Coronary artery (tissue), 2 donors: ENCODE measurements around the gene PIGN.

Experiments
- DNase-seq: peaks from one replicate; pipeline ENCODE4 v3.0.0-alpha.2; 2017; ENCODE audit warnings: low spot score
- H3K27ac ChIP-seq, 2 donors: fragments of 200-600 bp; sonication (generic); one replicate each; pipeline ENCODE4 v1.5.1; 2016 to 2019
- H3K4me3 ChIP-seq: fragments of 200-600 bp; sonication (generic); 2 replicates; pipeline ENCODE4 v1.5.1; 2016; ENCODE audit warnings: mild to moderate bottlenecking, moderate library complexity
- CTCF ChIP-seq: fragments of 200-600 bp; sonication (generic); IDR thresholded peaks from one replicate; pipeline ENCODE4 v1.5.1; 2019; ENCODE audit warnings: antibody characterized with exemption

Gene PIGN

GRCh38 chr18:62109676-62110075 lies 77.2 kb downstream of the PIGN start:
- Histone ChIP-seq H3K4me3 (no peak overlapping the region), H3K27ac (no peak overlapping the region)
- no peak for TF ChIP-seq CTCF
- no peak for DNase-seq

- TF ChIP-seq CTCF, result no peak
- Histone ChIP-seq H3K4me3 (no peak overlapping the region), H3K27ac (no peak overlapping the region)
- DNase-seq, result no peak
Measured at GRCh38 chr18:62107881-62108280, 79.0 kb downstream of the PIGN start.

- DNase-seq, result no peak
- TF ChIP-seq CTCF, result no peak
Measured at GRCh38 chr18:62106271-62106670, 80.6 kb downstream of the PIGN start.

GRCh38 chr18:62105376-62105775 lies 81.5 kb downstream of the PIGN start:
- no peak overlapping the region for H3K4me3 ChIP-seq
- TF ChIP-seq CTCF, result no peak
- H3K27ac ChIP-seq, result no peak overlapping the region
- no peak for DNase-seq

More at GRCh38 chr18:62106271-62106670, 80.6 kb downstream of the PIGN start:
- Histone ChIP-seq H3K27ac (no peak overlapping the region), H3K4me3 (no peak overlapping the region)

- TF ChIP-seq CTCF, result no peak
- H3K4me3 ChIP-seq, result no peak overlapping the region
- no peak overlapping the region for H3K27ac ChIP-seq
- no peak for DNase-seq
Measured at GRCh38 chr18:62102221-62102620, 84.6 kb downstream of the PIGN start.

GRCh38 chr18:62101321-62101721 lies 85.5 kb downstream of the PIGN start:
- no peak for DNase-seq
- H3K4me3 ChIP-seq, result no peak overlapping the region
- no peak for TF ChIP-seq CTCF
- no peak overlapping the region for H3K27ac ChIP-seq

- no peak for TF ChIP-seq CTCF
- no peak overlapping the region for H3K4me3 ChIP-seq
- H3K27ac ChIP-seq, result no peak overlapping the region
- DNase-seq, result no peak
Measured at GRCh38 chr18:62098960-62099359, 87.9 kb downstream of the PIGN start.
